NCI-H128 (cell line): ENCODE data around the gene TBX3.

Source experiments
- DNase-seq: peaks from one replicate; lab custom pipeline; 2025; ENCODE audit not compliant: unreplicated experiment; lab: John Stamatoyannopoulos, UW

TBX3 gene

GRCh38 chr12:114682785-114683708 lies 928 bp downstream of the TBX3 start:
- DNase-seq: no peak

GRCh38 chr12:114682106-114682784 lies 1.7 kb downstream of the TBX3 start:
- no peak for DNase-seq

GRCh38 chr12:114681116-114681871 lies 2.7 kb downstream of the TBX3 start:
- no peak for DNase-seq

- no peak for DNase-seq
These were observed 3.3 kb downstream of the TBX3 start for GRCh38 chr12:114680604-114681069.

DNA sequence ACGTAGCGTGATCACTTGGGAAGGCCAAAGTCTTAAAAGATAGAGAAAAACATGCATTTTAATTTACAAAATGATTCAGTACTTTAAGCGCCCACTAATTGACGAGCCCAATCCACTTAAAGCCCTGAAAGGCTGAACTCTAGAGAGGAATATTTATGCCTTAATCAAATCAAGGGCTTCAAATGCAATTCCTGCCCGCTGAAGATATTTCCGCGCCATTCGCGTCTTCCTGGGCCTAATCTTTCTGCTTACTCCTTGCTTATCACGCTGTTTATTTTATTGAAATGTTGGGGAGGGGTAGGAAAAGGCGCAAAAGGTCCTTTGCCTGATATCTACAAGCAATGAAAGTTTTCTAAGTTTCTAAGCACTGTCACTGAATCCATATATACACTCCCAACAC lies 4.0 kb downstream of the TBX3 start:
- no peak for DNase-seq

DNA sequence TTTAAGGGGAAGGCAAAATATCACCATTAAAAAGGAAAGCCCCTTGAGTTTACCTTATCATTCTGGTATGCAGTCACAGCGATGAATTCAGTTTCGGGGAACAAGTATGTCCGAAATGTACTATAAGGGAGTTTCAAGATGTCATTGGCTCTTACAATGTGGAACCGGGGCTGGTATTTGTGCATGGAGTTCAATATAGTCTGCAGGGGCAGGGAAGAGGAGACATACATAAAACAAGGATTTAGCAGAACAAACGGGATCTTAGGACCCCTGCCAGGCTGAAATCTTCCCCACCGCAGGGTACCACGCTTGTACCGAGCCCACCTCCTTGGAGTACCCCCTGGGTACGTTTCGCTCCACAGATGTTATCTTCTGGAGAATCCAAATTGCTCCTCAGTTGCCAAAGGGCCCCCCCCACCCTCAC lies 4.5 kb downstream of the TBX3 start:
- no peak for DNase-seq

GRCh38 chr12:114678718-114679117 lies 5.3 kb downstream of the TBX3 start:
- DNase-seq: no peak

GRCh38 chr12:114678028-114678427 lies 5.9 kb downstream of the TBX3 start:
- DNase-seq: no peak

DNA sequence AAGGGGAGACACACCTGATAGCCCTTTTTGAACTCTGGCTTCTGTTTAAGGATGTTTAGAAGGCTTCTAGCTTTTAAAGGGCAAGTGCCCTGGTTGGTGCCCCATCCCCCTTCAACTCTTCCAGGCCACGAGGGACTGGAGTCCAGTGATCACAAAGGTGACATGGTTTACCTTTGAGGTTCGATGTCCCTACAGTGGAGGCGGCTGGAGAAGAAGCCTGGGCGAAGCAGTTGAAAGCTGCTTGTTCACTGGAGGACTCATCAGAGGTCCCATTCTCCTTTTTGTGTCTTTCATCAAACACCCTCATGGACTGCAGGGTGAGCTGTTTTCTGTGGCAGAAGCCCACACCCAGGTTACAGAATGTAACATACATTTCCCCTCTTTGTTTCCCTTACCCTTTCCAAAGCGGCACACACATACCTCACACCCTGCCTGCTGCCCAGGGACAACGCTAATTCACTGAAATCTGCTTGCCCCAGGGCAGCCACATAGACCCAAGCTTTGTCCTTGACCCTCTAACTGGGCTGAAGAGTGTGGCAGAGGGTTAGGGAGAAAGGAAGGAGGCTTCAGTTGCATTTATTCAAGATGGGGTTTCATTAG lies 7.7 kb downstream of the TBX3 start:
- DNase-seq: no peak

DNA sequence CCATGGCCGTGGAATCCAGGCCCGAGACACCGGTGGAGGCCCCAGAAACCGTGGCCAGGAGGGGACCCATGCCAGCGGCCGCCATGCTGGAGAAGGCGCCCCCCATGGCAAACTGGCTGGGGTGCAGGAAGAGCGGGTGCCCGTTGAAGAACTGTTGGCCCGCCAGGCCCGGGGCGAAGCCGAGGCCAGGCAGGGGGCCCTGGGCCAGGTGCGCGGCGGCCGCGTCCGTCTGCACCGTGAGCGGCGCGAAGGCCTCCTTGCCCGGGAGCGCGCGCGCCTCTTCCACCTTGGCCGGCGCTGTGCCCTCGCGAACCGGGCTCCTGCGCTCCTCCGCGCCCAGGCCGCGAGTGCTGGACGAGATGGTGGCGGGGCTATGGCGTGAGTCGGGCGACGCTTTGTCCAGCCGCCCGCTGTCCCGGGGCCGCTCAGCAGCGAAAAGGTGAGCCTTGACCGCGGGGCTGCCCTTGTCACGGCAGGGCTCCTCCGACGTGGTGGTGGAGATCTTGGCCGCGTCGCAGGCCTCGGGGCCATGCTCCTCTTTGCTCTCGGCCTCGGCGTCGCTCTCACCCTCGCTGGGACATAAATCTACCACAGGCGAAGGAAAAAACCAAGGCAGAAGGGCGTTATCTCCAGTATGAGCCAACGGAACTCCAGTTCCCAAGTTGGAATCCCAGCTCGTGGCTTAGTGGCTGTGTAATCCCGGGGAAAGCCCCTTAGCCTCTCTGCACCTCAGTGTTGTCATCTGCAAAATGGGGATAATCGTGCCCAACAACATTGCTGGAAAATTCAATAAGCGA lies 9.5 kb downstream of the TBX3 start:
- no peak for DNase-seq

DNA sequence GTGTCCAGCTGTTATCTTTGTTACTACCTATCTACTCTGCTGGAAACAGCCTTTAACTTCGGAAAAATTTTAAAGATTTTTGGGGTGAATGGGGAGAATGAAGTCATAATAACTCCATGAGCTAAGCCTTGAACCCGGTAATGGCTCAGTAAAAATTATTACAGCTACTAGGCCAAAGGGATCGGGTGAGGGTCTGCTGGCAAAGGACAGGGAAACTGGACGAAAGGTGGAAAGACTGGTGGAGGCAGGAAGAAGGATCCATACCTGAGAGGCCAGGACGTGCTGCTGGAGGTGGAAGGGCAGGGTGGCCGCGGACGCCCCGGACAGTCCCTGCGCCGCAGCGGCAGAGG lies 10.1 kb downstream of the TBX3 start:
- DNase-seq: no peak

DNA sequence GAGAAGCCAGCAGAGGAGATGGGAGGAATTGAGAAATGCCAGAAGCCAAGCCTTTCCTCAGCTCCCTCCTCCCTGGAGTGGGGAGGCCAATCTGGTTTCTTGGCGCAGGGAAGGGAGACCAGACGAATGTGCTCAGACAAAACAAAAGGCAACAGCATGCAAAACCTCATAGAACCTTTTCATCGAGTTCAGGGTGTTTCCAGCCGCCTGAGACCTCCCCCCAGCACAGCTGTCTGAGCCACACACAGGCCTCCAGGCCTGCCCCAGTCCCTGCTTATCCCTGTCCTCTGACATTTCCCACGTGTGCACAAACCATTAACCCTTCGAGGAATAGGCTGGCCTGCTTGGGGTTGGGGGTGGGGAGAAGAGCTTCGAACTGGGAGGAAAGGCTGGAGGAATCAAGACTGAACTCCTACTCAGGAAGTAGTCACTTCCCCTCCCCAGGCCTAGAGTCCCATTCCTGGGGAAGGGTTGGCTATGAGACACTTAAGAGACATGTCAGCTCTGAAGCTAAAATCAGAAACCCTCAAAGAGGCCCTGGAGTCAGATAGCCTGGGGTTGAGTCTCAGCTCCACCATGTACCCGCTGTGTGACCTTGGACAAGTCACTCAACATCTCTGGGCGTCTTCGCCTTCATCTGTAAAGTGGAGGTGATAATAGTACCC lies 10.7 kb downstream of the TBX3 start:
- no peak for DNase-seq

DNA sequence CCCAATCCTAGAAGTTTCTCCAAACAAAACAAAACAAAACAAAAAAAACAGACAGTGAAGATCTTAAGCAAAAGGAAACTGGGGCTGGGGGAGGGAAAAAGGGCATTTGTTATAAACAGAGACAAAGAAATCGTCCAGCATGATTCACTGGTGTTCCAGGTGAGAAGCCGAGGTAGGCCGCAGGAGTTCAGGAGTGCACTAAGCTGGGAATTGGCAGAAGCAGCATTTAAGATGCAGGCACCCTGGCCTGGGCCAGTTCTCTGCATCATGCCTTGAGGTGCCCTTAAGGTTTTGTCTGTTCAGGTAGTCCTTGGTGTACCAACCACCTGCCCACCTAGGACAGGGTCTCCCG lies 11.2 kb downstream of the TBX3 start:
- DNase-seq: no peak

DNA sequence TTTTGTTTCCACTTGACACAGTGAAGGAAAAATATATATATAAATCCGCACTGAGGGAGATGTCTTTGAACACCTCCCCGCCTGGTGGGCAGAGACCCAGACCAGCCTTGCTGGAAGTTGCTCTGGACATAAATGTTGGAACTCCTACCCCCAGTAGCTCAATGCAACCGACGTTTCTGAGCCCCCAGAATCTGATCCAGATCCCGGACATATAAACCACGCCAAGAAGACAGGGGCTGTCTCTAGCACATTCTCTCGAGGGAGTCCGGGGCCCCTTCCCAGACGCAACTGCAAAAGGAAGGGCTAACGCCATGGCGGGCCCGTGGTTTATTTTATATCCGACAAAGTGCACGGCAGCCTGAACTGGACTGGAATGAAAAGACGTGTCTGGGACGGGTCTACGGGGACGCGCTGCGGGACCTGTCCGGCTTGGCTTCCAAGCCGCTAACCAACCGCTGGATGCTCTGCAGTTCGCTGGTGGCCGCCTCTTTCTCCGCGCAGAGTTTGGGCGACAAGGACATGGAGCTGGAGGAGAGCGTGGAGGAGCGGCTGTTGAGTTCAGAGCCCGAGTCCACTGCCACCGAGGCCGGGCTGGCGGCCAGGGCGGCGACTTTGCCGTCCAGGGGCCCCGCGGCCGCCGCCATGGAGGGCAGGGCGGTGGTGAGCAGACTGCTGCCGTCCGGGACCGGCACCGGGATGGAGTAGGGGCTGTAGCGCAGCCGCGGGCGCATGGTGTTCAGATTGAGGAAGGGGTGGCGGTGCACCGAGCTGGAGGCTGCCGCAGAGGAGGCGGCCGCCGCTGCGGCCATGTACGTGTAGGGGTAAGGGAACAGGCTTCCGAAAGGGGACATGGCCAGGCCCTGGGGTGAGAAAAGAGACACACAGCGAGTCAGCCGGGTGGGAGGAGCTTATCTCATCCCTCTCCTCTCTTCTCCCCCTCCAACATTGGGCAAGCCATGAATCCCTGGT lies 12.2 kb downstream of the TBX3 start:
- DNase-seq: no peak

DNA sequence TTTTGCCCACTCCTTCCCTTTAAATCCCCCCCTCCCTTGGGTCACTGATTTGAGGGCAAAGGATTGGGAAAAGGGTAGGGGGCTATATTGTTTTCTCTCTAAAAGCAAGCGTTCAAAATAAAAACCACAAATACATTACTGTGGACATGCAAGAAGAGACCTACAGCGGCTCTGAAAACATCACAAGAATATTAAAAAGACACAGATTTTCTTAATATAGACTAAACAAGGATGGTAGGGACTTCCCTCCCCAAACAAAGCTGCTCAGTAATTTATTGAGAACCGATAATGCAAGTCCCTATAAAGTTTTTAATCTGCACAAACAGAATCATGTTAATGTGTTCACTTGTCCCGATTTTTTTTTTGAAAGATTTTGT lies 12.9 kb downstream of the TBX3 start:
- DNase-seq: no peak

GRCh38 chr12:114670291-114670980 lies 13.5 kb downstream of the TBX3 start:
- DNase-seq: no peak

DNA sequence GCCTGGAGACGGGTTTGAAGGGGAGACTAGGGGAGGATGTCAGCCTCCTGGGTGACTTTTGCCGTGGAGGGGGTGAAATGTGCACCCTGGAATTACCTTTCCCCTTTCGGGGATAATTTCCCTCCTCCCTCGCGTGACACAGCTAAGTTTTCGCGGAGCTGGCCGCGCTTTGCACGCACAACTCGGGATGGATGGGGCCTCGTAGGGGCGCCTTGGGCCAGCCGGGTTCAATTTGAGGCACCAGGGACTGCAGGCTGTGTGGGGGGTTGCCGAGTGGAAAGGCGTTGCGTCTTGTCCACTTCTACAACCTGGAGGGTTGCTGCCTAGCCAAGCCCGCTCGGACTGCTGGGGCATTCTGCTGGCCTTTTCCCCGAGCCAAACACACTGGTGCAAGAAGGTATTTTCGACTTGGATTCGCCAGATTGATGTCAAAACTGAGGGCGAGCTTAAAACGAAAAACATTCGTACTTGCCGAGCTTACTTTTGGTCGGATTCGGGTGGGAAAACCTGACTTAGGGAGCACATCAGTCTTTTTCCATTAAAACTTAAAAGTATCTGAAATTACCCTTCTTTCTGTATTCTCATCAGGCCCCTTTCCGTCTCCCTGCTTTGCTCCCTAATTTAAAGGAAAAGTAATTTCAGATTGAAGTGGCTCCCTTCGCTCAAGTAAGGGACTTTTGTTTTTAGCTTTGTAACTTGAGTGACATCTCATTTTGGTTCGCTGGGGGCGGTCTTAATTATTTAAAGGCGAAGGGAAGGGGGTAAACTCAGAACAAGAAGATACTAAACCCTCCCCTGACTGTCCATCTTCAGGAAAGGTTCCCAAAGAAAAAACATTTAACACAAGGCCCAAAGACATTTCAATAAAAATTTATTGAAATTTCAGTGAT lies 14.3 kb downstream of the TBX3 start:
- DNase-seq: no peak
